Left colon (tissue), 2 donors: ENCODE results near the gene INHBE. TPM values are rescaled to one million over a fixed set of nuclear protein-coding genes. Genes with fewer than 3 reads are reported as not detected.

Source experiments
- total RNA-seq, 2 donors: library from RNA; stranded (reverse); fragmentation: NEBNext Ultra II Directional; extraction: Animal tissue kit (Norgen Biotek cat#: 25700); gene quantifications; one replicate each; pipeline ENCODE4 v1.2.1, GENCODE V29; 2021
- donor health status: DM: no; HTN: no; CAD: no.
- donor health status: DM: yes; HTN: yes; CAD: no.

The INHBE gene
- total RNA-seq, 2 donors from 2014 or later: not detected

Other genes starting within 250 kb of the INHBE start
- not detected for gene NXPH4, start 238.5 kb upstream of the INHBE start, total RNA-seq
- 10 to 100 TPM; 45.3 to 58.8 TPM for gene SHMT2, start 225.6 kb upstream of the INHBE start, total RNA-seq
- gene STAC3, start 204.1 kb upstream of the INHBE start, total RNA-seq: 1 to 10 TPM; 2.0 to 4.2 TPM
- gene R3HDM2, start 24.3 kb upstream of the INHBE start, total RNA-seq: 10 to 100 TPM; 62.5 to 62.8 TPM
- not detected for gene INHBC, start 20.5 kb upstream of the INHBE start, total RNA-seq
- gene GLI1, start 4.5 kb downstream of the INHBE start, total RNA-seq: 1 to 10 TPM; 1.8 to 1.9 TPM
- 10 to 100 TPM in 1 of 2 donors, 1 to 10 TPM in 1; 6.4 to 11.4 TPM for gene ARHGAP9, start 24.6 kb downstream of the INHBE start, total RNA-seq
- gene MARS1, start 32.8 kb downstream of the INHBE start, total RNA-seq: 100 to 1,000 TPM in 1 of 2 donors, 10 to 100 TPM in 1; 89.3 to 125 TPM
- gene DDIT3, start 65.2 kb downstream of the INHBE start, total RNA-seq: 10 to 100 TPM; 19.8 to 20.5 TPM
- 100 to 1,000 TPM; 104 to 116 TPM for gene MBD6, start 67.5 kb downstream of the INHBE start, total RNA-seq
- 100 to 1,000 TPM; 139 to 151 TPM for gene DCTN2, start 91.9 kb downstream of the INHBE start, total RNA-seq
- 1 to 10 TPM in 1 of 2 donors, under 1 TPM in 1; 0.85 to 1.3 TPM for gene KIF5A, start 94.7 kb downstream of the INHBE start, total RNA-seq
- 10 to 100 TPM; 63.5 to 67.9 TPM for gene PIP4K2C, start 135.9 kb downstream of the INHBE start, total RNA-seq
- 10 to 100 TPM in 1 of 2 donors, 1 to 10 TPM in 1; 3.7 to 10.2 TPM for gene DTX3, start 149.5 kb downstream of the INHBE start, total RNA-seq
- 10 to 100 TPM in 1 of 2 donors, 1 to 10 TPM in 1; 3.1 to 14.9 TPM for gene ARHGEF25, start 156.1 kb downstream of the INHBE start, total RNA-seq
- under 1 TPM; 0.34 to 0.98 TPM for gene B4GALNT1, start 177.9 kb downstream of the INHBE start, total RNA-seq
- 100 to 1,000 TPM; 310 to 322 TPM for gene OS9, start 238.8 kb downstream of the INHBE start, total RNA-seq